GM12891 (cell line): ENCODE results near the gene SLC12A6.

Experiments
- POLR2A ChIP-seq: IDR thresholded peaks from 2 replicates; pipeline ENCODE4 v1.6.1; 2011; ENCODE audit warnings: low read depth, low read length, control low read depth
- POU2F2 ChIP-seq: IDR thresholded peaks from 2 replicates; pipeline ENCODE4 v1.6.1; 2011; ENCODE audit warnings: low read depth, mild to moderate bottlenecking, control low read depth, low read length, moderate library complexity
- TAF1 ChIP-seq: IDR thresholded peaks from 2 replicates; pipeline ENCODE4 v1.6.1; 2011; ENCODE audit warnings: low read depth, low read length, control low read depth

- TF ChIP-seq POU2F2 (no peak), POLR2A (no peak), TAF1 (no peak)
Measured at GRCh38 chr15:34252545-34252944, 85.0 kb downstream of the SLC12A6 start.
